ENCODE results near the gene PCK2.

DNA sequence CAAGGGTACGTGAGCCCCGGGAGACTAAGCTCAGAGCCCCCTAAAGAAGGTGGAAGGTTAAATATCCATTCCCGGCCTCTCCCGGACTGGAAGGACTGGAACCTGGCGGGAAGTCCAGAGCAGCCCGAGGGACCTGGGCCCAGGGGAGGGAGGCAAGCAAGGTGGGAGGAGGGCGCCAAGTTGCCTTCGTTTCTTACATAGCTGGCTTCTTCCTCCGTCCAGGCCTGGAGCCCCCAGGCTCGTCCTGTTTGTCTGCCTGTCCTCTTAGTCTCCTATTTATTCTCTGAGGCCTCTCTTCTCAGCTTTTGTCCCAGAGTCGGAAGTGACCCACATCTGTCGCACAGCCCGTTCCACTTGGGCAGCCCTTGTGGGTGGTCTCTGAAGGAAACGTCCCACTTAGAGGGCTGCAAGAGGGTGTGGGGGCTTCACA, 745 bp downstream of the PCK2 start:
- TF ChIP-seq ZNF529 (tag by site-specific recombination; IDR thresholded peaks at IDR 0.05; ENCODE audit: insufficient replicate concordance), result no peak
- TF ChIP-seq YY1 (tag by site-specific recombination; IDR thresholded peaks at IDR 0.05), result no peak
- TF ChIP-seq ZNF514 (tag by site-specific recombination; IDR thresholded peaks at IDR 0.05), result no peak
- no peak for TF ChIP-seq ZFP41 (tag by site-specific recombination; IDR thresholded peaks at IDR 0.05; ENCODE audit: borderline replicate concordance)
- no peak for TF ChIP-seq SP2 (tag by site-specific recombination; IDR thresholded peaks at IDR 0.05)
- TF ChIP-seq, protein P1, sequence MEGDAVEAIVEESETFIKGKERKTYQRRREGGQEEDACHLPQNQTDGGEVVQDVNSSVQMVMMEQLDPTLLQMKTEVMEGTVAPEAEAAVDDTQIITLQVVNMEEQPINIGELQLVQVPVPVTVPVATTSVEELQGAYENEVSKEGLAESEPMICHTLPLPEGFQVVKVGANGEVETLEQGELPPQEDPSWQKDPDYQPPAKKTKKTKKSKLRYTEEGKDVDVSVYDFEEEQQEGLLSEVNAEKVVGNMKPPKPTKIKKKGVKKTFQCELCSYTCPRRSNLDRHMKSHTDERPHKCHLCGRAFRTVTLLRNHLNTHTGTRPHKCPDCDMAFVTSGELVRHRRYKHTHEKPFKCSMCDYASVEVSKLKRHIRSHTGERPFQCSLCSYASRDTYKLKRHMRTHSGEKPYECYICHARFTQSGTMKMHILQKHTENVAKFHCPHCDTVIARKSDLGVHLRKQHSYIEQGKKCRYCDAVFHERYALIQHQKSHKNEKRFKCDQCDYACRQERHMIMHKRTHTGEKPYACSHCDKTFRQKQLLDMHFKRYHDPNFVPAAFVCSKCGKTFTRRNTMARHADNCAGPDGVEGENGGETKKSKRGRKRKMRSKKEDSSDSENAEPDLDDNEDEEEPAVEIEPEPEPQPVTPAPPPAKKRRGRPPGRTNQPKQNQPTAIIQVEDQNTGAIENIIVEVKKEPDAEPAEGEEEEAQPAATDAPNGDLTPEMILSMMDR (tag by site-specific recombination; IDR thresholded peaks at IDR 0.05), result no peak
- no peak for TF ChIP-seq HOXA7 (CRISPR knock-in tag; IDR thresholded peaks at IDR 0.05; ENCODE audit: borderline replicate concordance)
- no peak for TF ChIP-seq ZNF501 (tag by site-specific recombination; IDR thresholded peaks at IDR 0.05)

All from HEK293 (cell line).